ENCODE results near the gene NLRP6. TPM values are rescaled to one million over a fixed set of nuclear protein-coding genes. Genes with fewer than 3 reads are reported as not detected.
A peak's percentile ranks its signal among the peaks of the same experiment; 100 is the strongest.

NLRP6 gene
- total and polyA plus RNA-seq, 7 donors: 0.33 to 3.3 (median 2.1) TPM; not detected in 3

DNA sequence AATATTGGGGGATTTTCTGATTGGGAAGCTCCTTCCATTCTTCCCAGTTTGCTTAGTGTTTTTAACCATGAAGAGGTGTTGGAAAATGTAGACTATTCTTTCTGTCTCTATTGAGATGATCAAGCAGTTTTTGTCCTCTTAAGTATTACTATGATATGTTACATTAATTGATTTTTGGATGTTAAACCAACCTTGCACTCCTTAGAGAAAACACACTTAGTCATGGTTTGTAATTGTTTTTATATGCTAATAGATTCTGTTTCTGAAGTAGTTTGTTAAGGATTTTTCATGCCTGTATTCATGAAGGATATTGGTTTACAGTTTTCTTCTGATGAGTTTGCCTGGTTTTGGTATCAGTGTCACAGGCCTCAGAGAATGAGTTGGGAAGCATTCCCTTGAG lies 2.0 kb upstream of the NLRP6 start:
- Histone ChIP-seq H3K36me3 (no peaks in the 10 kb centered on the region), H3K4me3 (no peak overlapping the region), H3K27me3 (peaks cover 31 to 42% (median 32%) of the 10 kb centered on the region in 3 donors), H3K4me1 (peaks cover 0 to 26% (median 23%) of the 10 kb centered on the region in 4 donors), H3K9me3 (no peaks in the 10 kb centered on the region), H3K27ac (no peak overlapping the region)
- TF ChIP-seq, protein P1, sequence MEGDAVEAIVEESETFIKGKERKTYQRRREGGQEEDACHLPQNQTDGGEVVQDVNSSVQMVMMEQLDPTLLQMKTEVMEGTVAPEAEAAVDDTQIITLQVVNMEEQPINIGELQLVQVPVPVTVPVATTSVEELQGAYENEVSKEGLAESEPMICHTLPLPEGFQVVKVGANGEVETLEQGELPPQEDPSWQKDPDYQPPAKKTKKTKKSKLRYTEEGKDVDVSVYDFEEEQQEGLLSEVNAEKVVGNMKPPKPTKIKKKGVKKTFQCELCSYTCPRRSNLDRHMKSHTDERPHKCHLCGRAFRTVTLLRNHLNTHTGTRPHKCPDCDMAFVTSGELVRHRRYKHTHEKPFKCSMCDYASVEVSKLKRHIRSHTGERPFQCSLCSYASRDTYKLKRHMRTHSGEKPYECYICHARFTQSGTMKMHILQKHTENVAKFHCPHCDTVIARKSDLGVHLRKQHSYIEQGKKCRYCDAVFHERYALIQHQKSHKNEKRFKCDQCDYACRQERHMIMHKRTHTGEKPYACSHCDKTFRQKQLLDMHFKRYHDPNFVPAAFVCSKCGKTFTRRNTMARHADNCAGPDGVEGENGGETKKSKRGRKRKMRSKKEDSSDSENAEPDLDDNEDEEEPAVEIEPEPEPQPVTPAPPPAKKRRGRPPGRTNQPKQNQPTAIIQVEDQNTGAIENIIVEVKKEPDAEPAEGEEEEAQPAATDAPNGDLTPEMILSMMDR (IDR thresholded peaks at IDR 0.05): no peak
- TF ChIP-seq POLR2A (IDR thresholded peaks at IDR 0.05) (no peak), EP300 (IDR thresholded peaks at IDR 0.05) (no peak), POLR2AphosphoS5 (IDR thresholded peaks at IDR 0.05) (no peak)
- DNase-seq: no peak
- intact Hi-C loops (cut with DNase I): no loop called here

DNA sequence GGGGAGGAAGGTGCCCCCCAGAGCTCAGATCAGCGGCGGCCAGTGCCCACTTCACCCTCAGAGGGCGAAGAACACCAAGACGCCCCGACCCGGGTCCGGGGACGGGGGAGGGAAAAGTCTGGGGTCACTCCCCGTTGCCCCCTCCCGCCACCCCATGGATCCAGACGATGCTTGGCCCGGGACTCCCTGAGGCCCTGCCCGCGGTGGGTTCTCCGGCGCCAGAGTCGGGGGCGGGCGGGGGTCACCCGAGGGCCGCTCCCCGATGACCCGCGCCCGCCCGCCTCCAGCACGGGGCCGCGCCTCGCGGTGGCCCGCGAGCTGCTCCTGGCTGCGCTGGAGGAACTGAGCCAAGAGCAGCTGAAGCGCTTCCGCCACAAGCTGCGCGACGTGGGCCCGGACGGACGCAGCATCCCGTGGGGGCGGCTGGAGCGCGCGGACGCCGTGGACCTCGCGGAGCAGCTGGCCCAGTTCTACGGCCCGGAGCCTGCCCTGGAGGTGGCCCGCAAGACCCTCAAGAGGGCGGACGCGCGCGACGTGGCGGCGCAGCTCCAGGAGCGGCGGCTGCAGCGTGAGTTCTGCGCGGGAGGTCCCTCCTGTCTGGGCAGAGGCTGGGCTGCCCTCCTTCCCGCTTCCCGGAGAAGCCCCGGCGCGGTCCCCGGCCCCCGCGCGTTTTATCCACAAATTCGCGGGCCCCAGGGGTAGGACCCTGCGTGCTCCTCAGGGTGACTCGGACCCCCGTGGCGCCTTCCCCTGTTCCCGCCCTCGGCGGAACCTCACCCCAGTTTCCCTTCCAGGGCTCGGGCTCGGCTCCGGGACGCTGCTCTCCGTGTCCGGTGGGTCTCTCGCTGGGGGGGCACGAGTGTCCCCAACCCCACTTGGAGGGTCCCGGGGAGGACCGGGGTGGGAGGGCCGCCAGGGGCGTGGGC lies 1.1 kb downstream of the NLRP6 start:
- peak overlapping the region in 3 of 4 donors; percentile 7 to 32 (median 22) for H3K4me3 ChIP-seq
- DNase-seq: peak; percentile 58
- H3K4me1 ChIP-seq: peaks cover 0 to 31% (median 26%) of the 10 kb centered on the region in 4 donors
- peaks cover 42 to 68% (median 57%) of the 10 kb centered on the region in 3 donors for H3K27me3 ChIP-seq
- 7 to 16% methylated on average over 97 of the region's 97 CpGs for WGBS, 2 donors
- no peaks in the 10 kb centered on the region for H3K36me3 ChIP-seq
- no peak overlapping the region for H3K27ac ChIP-seq
- no peak for TF ChIP-seq POLR2AphosphoS5 (IDR thresholded peaks at IDR 0.05)
- TF ChIP-seq POLR2A (IDR thresholded peaks at IDR 0.05): no peak
- no peak for TF ChIP-seq EP300 (IDR thresholded peaks at IDR 0.05)
- TF ChIP-seq, protein P1 (IDR thresholded peaks at IDR 0.05): no peak
- intact Hi-C loops (cut with DNase I): no loop called here
- H3K9me3 ChIP-seq: no peaks in the 10 kb centered on the region

DNA sequence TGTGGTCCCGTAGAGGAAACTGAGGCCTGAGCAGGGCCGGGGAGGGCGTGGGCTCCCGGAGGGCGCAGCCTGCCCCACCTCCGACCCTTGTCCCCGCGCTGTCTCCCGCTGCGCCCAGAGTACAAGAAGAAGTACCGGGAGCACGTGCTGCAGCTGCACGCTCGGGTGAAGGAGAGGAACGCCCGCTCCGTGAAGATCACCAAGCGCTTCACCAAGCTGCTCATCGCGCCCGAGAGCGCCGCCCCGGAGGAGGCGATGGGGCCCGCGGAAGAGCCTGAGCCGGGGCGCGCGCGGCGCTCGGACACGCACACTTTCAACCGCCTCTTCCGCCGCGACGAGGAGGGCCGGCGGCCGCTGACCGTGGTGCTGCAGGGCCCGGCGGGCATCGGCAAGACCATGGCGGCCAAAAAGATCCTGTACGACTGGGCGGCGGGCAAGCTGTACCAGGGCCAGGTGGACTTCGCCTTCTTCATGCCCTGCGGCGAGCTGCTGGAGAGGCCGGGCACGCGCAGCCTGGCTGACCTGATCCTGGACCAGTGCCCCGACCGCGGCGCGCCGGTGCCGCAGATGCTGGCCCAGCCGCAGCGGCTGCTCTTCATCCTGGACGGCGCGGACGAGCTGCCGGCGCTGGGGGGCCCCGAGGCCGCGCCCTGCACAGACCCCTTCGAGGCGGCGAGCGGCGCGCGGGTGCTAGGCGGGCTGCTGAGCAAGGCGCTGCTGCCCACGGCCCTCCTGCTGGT lies 1.9 kb downstream of the NLRP6 start:
- Histone ChIP-seq H3K27ac (no peak overlapping the region), H3K9me3 (no peaks in the 10 kb centered on the region), H3K27me3 (peaks cover 46 to 76% (median 62%) of the 10 kb centered on the region in 3 donors), H3K4me1 (peaks cover 0 to 31% (median 26%) of the 10 kb centered on the region in 4 donors), H3K36me3 (no peaks in the 10 kb centered on the region), H3K4me3 (peak overlapping the region in 3 of 4 donors; percentile 7 to 32 (median 22))
- intact Hi-C loops (cut with DNase I): no loop called here
- WGBS, 2 donors: 1 to 3% methylated on average over 85 of the region's 85 CpGs
- peak; percentile 63 for DNase-seq
- TF ChIP-seq, protein P1 (IDR thresholded peaks at IDR 0.05): no peak
- TF ChIP-seq POLR2AphosphoS5 (IDR thresholded peaks at IDR 0.05) (no peak), POLR2A (IDR thresholded peaks at IDR 0.05) (no peak), EP300 (IDR thresholded peaks at IDR 0.05) (no peak)

DNA sequence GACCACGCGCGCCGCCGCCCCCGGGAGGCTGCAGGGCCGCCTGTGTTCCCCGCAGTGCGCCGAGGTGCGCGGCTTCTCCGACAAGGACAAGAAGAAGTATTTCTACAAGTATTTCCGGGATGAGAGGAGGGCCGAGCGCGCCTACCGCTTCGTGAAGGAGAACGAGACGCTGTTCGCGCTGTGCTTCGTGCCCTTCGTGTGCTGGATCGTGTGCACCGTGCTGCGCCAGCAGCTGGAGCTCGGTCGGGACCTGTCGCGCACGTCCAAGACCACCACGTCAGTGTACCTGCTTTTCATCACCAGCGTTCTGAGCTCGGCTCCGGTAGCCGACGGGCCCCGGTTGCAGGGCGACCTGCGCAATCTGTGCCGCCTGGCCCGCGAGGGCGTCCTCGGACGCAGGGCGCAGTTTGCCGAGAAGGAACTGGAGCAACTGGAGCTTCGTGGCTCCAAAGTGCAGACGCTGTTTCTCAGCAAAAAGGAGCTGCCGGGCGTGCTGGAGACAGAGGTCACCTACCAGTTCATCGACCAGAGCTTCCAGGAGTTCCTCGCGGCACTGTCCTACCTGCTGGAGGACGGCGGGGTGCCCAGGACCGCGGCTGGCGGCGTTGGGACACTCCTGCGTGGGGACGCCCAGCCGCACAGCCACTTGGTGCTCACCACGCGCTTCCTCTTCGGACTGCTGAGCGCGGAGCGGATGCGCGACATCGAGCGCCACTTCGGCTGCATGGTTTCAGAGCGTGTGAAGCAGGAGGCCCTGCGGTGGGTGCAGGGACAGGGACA lies 2.7 kb downstream of the NLRP6 start:
- peaks cover 0 to 31% (median 26%) of the 10 kb centered on the region in 4 donors for H3K4me1 ChIP-seq
- no peak overlapping the region for H3K27ac ChIP-seq
- peaks cover 46 to 84% (median 69%) of the 10 kb centered on the region in 3 donors for H3K27me3 ChIP-seq
- intact Hi-C loops (cut with DNase I): no loop called here
- H3K9me3 ChIP-seq: no peaks in the 10 kb centered on the region
- TF ChIP-seq POLR2A (IDR thresholded peaks at IDR 0.05): no peak
- no peak for TF ChIP-seq EP300 (IDR thresholded peaks at IDR 0.05)
- TF ChIP-seq POLR2AphosphoS5 (IDR thresholded peaks at IDR 0.05): no peak
- TF ChIP-seq, protein P1 (IDR thresholded peaks at IDR 0.05): no peak
- 8 to 11% methylated on average over 79 of the region's 79 CpGs for WGBS, 2 donors
- no peaks in the 10 kb centered on the region for H3K36me3 ChIP-seq
- peak overlapping the region in 3 of 4 donors; percentile 3 to 32 (median 22) for H3K4me3 ChIP-seq
- DNase-seq: peak; percentile 56
